Measurements from ENCODE around the gene NXPH1. TPM values are rescaled to one million over a fixed set of nuclear protein-coding genes. Genes with fewer than 3 reads are reported as not detected.

NXPH1 gene
- total RNA-seq: 0.32 TPM

DNA sequence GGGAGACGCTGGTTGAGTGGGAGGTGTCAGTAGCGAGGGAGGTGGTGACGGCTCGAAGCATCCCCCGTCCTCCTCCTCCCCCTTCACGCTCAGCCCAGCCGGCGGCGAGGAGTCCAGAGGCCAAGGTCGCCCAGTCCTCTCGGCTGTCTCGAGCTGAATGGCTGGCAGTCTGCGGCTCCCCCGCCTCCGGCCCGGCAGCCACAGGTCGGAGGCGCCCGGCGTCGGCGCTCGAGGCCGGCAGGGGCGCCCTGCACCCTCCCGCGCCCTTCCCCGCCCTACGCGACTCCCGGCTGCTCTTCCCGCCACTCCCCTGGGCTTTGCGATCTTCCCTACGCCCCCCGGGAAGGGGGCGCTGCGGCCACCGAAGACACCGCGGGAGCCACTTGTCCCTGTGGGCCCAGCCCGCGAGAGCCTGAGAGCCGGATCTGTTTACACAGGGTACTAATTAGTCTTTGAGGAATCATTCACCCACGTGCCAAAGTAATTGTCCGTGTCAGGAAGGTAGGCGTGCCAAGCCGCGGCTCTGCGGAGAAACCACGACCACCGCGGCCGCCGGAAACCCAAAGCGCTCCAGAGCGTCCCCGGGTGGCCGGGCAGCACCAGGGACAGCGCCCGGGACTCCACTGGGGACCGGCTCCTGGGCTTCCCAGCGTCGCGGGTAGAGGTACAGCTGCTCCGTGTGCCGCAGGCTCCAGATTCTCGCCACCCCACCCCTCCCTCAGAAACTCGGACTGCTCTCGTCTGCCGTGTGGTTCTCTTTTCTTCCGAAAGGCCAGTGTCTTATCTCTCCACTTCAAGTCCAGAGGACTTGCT lies at the start of gene NXPH1:
Gene NXPH1, plus strand, starts transcription at position 133 of the 813 bp plus-strand sequence.
- TF ChIP-seq, protein P1, sequence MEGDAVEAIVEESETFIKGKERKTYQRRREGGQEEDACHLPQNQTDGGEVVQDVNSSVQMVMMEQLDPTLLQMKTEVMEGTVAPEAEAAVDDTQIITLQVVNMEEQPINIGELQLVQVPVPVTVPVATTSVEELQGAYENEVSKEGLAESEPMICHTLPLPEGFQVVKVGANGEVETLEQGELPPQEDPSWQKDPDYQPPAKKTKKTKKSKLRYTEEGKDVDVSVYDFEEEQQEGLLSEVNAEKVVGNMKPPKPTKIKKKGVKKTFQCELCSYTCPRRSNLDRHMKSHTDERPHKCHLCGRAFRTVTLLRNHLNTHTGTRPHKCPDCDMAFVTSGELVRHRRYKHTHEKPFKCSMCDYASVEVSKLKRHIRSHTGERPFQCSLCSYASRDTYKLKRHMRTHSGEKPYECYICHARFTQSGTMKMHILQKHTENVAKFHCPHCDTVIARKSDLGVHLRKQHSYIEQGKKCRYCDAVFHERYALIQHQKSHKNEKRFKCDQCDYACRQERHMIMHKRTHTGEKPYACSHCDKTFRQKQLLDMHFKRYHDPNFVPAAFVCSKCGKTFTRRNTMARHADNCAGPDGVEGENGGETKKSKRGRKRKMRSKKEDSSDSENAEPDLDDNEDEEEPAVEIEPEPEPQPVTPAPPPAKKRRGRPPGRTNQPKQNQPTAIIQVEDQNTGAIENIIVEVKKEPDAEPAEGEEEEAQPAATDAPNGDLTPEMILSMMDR (IDR thresholded peaks at IDR 0.05): no peak
- peaks cover 16% of the 10 kb centered on the region for H3K27me3 ChIP-seq
- H3K9me3 ChIP-seq: no peaks in the 10 kb centered on the region
- no peak for DNase-seq (ENCODE audit: low spot score in 2 of 2)
- no peaks in the 10 kb centered on the region for H3K4me1 ChIP-seq
- H3K27ac ChIP-seq: no peak within 1 kb of the TSS
- peak within 1 kb of the TSS in 1 of 2 donors; percentile 40 for H3K4me3 ChIP-seq
- intact Hi-C loops (cut with DNase I): no loop called here
- H3K36me3 ChIP-seq: no peaks in the 10 kb centered on the region

DNA sequence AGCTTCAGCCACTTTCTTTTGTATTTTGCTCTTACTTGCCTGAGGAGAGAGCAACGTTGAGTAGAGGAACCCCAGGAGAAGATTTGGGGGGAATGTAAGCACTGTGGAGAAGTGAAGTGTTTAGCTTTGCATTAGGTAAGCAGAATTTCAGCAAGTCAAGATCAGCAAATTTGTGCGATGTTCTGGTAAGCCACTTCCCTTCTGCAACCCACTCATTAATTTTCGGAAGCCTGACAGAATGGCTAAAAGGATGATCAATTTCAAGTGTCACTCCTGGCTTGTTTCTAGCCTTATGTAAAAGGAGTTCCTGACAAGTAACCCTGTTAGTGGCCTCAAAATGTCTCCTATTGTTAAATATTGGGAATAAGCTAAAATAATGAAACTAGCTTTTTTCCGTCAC lies 48.5 kb upstream of the NXPH1 start:
- no peaks in the 10 kb centered on the region for H3K9me3 ChIP-seq
- no peaks in the 10 kb centered on the region for H3K27me3 ChIP-seq
- no peak overlapping the region for H3K4me3 ChIP-seq
- no peak for DNase-seq (ENCODE audit: low spot score in 2 of 2)
- no peaks in the 10 kb centered on the region for H3K36me3 ChIP-seq
- intact Hi-C loops (cut with DNase I): no loop called here
- H3K27ac ChIP-seq: no peak overlapping the region
- TF ChIP-seq, protein P1 (IDR thresholded peaks at IDR 0.05): no peak
- no peaks in the 10 kb centered on the region for H3K4me1 ChIP-seq

DNA sequence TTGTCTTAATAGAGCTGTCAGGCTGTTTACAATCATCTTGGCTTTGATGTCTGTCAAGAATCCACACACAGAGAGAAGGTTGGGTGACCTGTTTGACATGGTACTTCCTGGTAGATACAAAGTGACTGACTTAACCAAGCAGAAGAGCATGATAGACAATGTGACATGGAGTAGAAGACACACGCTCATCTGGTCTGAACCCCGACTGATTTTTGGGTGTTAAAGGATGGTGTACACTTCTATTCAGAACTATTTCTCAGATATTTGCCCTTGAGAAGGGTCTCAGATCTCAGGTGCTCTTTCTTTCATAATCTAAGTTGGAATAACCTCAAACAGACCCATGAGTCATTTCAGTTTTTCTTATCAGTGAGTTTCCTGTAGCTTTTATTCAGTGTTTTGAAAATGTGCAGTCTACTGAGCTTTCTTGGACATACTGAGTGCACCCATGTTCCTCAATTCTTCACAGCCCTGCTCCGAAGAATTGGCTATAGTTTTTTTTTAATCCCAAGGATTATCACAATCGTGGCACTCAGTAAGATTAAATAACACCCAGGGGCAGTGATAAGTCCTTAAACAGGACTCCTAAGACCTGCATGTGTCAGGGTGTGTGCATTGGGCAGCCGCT lies 46.4 kb upstream of the NXPH1 start:
- Histone ChIP-seq H3K36me3 (no peaks in the 10 kb centered on the region), H3K27me3 (no peaks in the 10 kb centered on the region), H3K9me3 (no peaks in the 10 kb centered on the region), H3K4me3 (no peak overlapping the region), H3K27ac (no peak overlapping the region), H3K4me1 (no peaks in the 10 kb centered on the region)
- intact Hi-C loops (cut with DNase I): no loop called here
- no peak for DNase-seq (ENCODE audit: low spot score in 2 of 2)
- TF ChIP-seq, protein P1 (IDR thresholded peaks at IDR 0.05): no peak

DNA sequence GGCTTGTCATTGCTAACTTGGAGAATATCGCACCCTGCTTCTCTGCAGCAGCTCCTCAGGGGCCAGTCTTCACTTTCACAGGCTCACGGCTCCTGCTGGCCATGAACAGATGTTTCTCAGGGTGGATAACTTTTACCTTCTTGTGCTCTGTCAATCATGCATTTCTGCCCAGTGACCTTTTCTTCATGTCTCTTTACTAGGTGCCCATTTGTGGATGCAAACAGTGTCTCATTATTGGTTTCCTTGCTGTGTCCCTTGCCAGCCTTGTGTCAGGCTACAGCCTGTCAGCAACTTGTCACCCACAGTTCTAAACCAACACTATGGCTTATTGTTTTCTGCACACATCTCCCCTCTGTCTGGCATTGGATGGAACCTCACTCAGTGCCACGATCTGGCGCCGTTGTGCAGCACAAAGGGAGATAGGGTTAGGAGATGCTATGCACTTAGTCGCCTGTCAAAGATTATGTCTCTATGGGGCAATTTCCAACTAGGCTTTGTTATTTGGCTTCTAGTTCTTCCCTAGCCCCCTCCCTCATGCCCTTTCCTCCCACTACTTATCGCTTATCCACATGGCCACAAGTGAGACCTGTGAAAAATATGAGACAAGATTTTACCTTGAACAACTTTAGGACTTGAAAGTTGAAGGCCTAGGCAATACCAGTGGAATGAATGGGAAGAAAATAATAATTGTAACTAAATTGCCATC lies 45.7 kb upstream of the NXPH1 start:
- intact Hi-C loops (cut with DNase I): no loop called here
- no peaks in the 10 kb centered on the region for H3K36me3 ChIP-seq

DNA sequence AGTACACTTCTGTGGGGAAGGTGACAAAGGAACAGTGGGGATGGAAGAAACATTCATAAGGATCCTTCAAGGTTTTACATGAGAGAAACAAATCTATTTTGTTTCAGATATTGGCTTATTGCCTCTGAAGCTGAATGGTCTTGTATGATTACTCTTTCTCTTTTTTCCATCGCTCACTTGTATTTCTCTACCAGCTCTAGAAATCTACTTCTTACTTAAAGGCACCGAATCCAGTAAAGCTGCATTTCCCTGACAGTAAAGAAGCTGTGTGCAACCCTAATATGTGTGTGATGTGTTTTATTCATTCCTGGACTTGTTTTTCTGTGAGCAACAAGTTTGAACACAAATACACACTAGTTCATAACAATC lies 45.2 kb upstream of the NXPH1 start:
- Histone ChIP-seq H3K4me3 (no peak overlapping the region), H3K4me1 (no peaks in the 10 kb centered on the region), H3K36me3 (no peaks in the 10 kb centered on the region), H3K27ac (no peak overlapping the region), H3K9me3 (no peaks in the 10 kb centered on the region), H3K27me3 (no peaks in the 10 kb centered on the region)
- intact Hi-C loops (cut with DNase I): no loop called here
- DNase-seq (ENCODE audit: low spot score in 2 of 2): no peak
- TF ChIP-seq, protein P1 (IDR thresholded peaks at IDR 0.05): no peak

More for the DNA sequence above, 45.7 kb upstream of the NXPH1 start:
- Histone ChIP-seq H3K27ac (no peak overlapping the region), H3K4me3 (no peak overlapping the region), H3K27me3 (no peaks in the 10 kb centered on the region), H3K9me3 (no peaks in the 10 kb centered on the region), H3K4me1 (no peaks in the 10 kb centered on the region)
- TF ChIP-seq, protein P1 (IDR thresholded peaks at IDR 0.05): no peak
- DNase-seq (ENCODE audit: low spot score in 2 of 2): no peak

All from ascending aorta (tissue), 2 donors.